Measurements from ENCODE around the gene MDM2.
A peak's percentile ranks its signal among the peaks of the same experiment; 100 is the strongest.

The MDM2 gene

DNA sequence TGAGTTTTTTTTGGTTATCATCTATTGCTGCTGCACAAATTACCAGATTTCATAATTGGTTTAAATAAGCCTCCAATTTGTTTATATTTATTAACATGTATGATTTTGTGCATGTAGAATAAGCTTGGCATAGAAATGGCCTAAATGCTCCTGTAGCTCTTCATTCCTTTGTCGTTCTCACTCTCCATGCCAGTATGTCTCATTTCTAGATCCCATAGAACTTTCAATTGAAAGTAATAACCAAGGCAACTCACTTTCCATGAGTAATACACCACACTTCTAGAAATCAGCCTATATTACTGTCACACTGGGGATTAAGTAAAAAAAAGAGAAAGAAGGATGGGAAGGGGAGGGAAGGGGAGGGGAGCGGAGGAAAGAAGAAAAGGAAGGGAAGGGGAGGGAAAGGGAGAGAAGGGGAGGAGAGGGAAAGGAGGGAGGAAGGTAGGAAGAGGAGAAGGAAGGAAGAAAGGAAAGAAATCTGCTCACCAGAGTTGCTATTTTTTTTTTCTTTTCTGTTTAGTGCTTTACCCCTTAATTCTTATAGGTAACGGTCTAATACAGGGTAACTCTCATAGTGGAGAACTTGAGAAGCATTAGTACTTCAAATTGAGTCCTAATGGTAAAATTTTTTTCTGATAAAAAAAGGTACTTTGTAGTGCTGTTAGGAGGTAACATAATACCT, 45.6 kb downstream of the MDM2 start:
- no peak for DNase-seq (ENCODE audit: low spot score)

GRCh38 chr12:68854078-68854468, 46.1 kb downstream of the MDM2 start:
- DNase-seq (ENCODE audit: low spot score) = no peak

DNA sequence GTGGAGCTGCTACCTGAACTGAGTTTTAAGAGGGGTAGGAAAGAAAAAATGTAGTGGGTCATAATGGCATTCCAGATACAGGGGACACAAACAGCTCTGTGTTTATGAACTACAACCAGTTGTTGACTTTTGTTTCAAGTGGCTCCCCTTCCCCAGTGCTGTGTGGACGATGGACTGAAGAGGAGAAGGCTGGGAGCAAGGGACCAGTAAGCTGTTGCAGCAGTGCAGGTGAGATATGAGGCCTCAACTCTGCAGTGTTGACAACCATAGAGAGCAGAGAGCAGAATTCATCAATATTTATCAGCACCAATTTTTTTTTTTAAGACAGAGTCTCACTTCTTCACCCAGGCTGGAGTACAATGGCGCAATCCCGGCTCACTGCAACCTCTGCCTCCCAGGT, 46.6 kb downstream of the MDM2 start:
- DNase-seq (ENCODE audit: low spot score) = no peak

GRCh38 chr12:68855111-68855510, 47.1 kb downstream of the MDM2 start:
- DNase-seq (ENCODE audit: low spot score) = no peak

GRCh38 chr12:68855771-68856170, 47.8 kb downstream of the MDM2 start:
- no peak for DNase-seq (ENCODE audit: low spot score)

- DNase-seq (ENCODE audit: low spot score) = no peak
These were observed 48.5 kb downstream of the MDM2 start for GRCh38 chr12:68856510-68856909.

- DNase-seq (ENCODE audit: low spot score) = no peak
These were observed 53.9 kb downstream of the MDM2 start for GRCh38 chr12:68861890-68862289.

DNA sequence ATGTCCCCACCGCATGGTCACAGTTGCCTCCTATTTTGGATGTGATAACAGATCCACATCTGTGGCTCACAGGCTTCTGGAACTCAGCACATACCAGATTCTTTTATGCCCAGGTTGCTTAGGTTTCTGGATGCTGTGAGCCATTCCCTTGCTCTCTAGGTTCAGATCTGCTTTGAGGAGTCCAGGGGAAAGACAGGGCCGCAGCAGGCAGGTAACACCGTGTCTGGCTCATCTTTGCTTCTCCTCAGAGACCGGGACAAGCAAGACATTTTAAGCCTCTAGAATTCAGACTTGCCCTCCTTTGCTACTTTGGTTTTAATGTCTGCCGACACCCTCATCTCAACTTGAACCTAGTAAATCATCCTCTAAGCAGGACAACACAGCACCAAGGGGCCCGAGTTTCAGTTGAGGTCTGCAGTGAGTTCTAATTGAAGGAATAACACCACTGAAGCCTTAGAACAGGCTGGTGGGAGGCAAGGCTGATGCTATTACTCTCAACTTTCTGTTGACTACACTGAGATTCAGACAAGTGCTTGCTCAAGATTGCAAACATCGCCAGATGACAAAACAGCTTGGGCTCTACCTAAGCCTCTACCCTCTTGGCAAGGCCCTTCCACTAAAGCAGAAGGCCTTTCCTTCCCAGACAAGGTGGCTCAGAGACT, 55.3 kb downstream of the MDM2 start:
- DNase-seq (ENCODE audit: low spot score) = no peak

DNA sequence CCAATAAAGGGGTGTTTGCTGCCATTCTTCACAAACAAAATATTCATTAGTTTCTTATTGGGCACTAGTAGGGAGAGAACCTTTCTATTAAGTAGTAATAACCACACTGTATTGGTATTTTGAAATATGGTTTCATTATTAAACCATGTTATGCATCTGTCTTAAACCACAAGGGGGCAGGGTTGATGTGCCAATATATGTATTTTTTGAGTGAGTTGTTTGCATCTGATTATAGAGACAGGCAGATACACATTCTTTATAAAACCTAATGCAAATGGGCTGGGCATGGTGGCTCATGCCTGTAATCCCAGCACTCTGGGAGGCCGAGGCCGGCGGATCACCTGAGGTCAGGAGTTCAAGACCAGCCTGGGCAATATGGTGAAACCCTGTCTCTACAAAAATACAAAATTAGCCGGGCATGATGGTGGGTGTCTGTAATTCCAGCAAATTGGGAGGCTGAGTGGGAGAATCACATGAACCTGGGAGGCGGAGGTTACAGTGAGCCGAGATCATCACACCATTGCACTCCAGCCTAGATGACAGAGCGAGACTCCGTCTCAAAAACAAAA, 56.0 kb downstream of the MDM2 start:
- DNase-seq (ENCODE audit: low spot score) = peak; percentile 12

- DNase-seq (ENCODE audit: low spot score) = no peak
These were observed 56.6 kb downstream of the MDM2 start for GRCh38 chr12:68864604-68865003.

DNA sequence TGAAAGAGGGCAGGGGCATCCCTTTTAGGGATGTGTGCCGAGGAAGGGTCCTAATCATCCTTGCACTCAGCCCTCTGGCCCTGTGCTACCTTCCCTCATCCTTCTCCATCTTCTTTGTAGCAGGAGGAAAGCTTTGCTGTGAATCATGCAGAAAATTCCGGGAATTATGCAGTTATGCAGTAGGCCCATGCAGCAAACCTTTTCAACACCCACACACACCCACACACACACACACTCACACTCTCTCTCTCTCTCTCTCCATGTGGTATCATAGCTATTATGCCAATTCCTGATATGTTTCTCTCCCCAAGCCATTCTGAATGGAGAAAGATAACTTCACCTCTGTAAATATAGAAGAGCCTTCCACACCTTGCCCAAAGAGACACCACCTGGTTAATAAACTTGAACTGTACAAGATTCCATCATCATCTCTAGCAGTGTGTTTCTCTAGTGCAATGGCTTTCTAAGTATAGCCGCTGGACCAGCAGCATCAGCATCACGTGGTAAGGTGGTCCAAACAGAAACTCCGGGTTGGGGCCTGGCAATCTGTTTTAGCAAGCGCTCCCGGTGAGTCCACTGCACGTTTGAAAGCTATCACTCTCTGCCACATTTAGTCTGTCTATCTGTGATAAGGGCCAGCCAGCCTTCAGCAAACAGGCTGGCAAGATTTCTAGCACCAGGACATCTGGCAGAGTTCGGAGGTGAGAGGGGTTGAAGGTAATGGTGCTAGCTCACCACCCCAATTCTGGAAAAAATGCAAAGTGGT, 57.6 kb downstream of the MDM2 start:
- no peak for DNase-seq (ENCODE audit: low spot score)

DNA sequence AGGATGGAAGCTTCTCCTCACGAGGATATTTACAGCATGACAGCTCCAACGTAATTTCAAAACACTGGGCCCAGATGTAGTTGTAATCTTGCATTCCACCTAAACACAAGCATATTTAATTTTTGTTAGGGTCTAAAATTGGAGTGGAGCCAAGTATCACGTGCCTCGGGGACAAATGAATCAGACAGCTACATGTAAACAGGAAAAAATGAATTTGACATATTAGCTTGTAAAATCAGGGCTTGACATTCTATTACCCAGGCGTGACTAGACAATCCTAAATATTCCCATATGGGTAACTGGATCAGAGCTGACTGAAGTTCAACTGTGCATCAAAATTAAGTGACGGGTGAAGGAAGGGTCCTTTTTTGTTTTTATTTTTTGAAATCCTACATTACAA, 59.0 kb downstream of the MDM2 start:
- DNase-seq (ENCODE audit: low spot score) = no peak

- no peak for DNase-seq (ENCODE audit: low spot score)
These were observed 59.6 kb downstream of the MDM2 start for GRCh38 chr12:68867606-68868005.

DNA sequence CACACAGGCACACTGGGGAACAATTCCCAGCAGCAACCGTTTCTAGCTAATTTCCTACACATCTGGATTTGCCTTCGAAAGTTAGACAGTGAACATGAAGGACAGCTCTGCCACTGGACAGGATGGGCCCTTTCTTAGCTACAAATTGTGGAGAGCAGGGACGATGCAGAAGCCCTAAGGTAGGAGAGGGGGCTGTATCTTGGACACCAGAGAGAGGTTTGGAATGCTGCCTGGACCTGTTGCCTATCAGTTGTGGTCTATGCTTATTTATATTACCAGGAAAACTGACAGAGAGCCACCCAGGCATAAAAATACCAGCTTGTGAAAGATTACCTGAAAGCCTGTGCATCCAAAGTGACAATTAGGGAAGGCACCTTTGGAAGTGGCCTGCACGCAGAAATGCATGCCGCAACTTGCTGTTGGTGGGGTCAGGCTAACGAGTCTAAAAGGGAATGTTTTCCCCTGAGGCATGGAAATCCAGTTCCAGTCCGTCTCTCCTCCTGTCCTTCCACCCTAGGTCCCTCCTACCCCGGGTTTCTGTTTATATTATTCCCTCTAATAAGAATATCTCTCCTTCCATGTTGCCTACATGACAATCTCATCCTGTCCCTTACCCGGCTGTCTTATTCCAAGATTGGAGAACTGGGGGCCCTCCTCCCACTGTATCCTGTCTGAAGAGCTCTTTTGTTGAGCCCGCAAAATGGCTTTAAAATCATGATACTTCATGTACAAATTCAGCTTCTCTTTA, 60.2 kb downstream of the MDM2 start:
- no peak for DNase-seq (ENCODE audit: low spot score)

DNA sequence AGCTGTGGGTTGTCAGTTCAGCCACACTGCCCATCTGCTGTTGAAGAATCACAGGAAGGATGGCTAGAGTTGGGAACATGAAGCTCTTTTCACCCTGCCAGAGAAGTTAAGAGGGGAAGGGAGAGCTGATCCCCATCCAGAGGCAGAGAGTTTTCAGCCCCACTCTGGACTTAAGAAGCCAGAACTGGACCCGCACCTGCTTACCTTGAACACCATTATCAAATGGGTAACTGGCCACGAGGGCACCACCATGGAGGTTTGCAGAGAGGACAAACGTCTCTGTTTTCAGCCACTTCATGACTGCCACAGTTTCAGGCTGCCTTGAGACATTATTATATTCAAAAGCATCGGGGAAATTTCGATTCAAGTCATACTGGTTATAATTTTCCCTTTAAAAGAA, 62.0 kb downstream of the MDM2 start:
- no peak for DNase-seq (ENCODE audit: low spot score)

DNA sequence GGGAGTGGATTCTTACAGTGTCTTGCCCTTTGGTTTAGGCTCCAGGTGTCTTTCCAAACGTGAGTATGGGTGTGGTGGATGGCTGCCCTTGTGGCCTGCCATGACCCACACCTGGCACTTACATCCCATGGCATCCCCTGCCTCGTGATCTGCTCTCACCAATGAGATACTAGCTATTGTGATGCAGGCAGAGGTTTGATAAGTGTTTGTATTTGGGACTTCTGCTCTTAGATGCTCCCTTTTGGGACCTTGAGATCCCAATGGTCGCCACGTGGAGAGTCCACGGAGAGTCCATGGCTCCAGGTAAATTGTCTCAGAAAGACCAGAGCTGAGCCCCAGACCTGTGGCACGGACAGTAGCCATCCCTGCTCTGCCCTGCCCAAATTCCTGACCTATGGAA, 62.5 kb downstream of the MDM2 start:
- DNase-seq (ENCODE audit: low spot score) = no peak

DNA sequence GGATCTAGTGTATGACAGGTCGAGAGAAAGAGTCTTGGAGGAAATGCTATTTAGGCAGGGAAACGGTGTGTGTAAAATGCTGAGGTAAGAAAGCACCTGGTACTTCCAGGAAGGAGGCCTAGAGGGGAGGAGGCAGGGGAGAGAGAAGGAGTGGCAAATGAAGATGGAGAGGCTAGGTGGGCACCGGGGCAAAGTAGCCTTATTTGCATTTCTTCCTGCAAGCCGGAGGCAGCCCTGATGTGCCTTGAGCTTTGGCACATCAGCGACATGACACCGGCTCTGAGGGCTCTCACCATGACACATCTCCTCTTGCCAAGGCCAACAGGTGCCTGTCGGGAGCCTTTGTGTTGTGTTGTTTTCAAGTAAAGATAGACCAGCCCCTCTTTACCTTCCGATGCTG, 63.4 kb downstream of the MDM2 start:
- no peak for DNase-seq (ENCODE audit: low spot score)

GRCh38 chr12:68871921-68872320, 63.9 kb downstream of the MDM2 start:
- DNase-seq (ENCODE audit: low spot score) = no peak

- DNase-seq (ENCODE audit: low spot score) = no peak
These were observed 65.3 kb downstream of the MDM2 start for GRCh38 chr12:68873316-68873715.

DNA sequence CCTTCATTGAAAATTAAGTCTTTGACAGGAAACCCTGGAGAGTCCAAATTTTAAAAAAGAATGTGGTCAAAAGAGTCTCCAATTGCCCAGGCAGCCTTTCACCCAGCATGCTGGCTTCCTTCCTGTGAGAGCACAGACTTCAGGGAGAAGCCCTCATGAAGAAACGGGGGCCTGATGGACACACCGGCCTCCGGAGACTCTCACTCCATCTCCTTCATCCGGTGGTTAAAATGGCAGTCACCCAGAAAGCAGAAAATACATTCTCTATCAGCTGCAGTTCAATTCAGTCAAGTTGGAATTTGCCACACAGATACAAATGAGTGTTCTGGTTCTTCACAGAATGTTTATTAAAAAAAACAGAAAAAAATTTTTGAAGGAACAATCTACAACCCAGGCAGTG, 68.5 kb downstream of the MDM2 start:
- no peak for DNase-seq (ENCODE audit: low spot score)

DNA sequence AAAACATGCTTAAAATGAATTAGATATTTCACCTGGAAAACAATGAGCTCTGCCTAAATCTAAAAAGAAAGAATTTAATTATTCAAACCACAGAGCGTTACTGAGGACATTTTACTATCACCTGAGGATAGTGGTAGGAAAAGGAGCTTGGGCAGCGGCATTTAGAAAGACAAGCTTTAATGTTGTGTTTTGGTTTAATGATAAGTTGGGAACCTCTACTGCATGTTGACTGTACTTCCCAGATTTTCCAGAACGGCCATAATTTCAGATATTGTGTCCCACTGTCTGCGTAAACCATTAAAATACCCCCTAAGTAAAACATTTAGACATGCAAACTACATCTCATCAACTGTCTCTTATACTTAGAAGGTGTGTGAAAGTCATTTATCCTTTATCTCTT, 69.6 kb downstream of the MDM2 start:
- DNase-seq (ENCODE audit: low spot score) = no peak

GRCh38 chr12:68878283-68878682, 70.3 kb downstream of the MDM2 start:
- DNase-seq (ENCODE audit: low spot score) = no peak
